A204.1 (cell line): Measurements from ENCODE around the gene IVD.

Experiments
- FAIRE-seq: peaks from 2 replicates; lab custom pipeline; 2012; peaks lifted over from hg19 to GRCh38; lab: Jason Lieb, UNC

IVD gene

DNA sequence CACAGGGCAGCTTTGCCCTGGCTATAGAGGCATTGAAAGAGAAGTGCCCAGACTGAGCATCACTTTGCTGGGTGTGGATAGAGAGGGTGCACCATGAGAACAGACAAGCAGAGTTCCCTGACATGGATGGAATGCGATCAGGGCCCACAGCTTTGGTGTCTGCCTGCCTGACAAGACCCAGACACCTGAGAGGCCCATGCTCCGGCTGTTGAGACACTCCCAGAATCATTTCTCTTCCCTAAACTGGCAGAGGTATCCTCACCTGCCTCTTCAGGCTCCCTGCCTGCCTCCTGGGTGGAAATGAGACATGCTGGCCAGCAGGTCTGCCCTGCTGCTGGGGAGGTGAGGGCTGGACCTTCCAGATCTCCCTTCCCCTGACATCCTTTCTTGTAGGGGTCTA lies 54.8 kb downstream of the IVD start:
- no peak for FAIRE-seq

DNA sequence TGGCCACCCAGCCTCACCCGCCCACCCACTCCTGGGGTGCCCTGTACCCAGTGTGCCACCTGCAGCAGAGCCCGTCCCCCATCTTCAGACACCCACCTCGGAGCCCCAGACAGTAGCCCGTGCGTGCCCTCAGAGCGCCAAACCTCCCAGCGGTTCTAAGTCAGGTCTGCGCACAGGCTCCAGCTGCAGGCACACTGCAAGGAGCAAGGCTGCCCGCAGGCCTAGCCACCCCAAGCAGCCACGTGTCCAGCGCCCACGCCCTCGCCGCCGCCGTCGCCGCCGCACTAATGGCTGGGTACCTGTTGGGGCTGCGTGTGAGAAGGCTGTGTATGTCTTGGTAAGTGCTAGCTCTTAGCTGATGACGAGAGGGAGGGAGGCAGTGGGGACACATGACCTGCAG lies 56.4 kb downstream of the IVD start:
- FAIRE-seq = no peak

GRCh38 chr15:40463279-40463678 lies 57.7 kb downstream of the IVD start:
- FAIRE-seq = no peak

DNA sequence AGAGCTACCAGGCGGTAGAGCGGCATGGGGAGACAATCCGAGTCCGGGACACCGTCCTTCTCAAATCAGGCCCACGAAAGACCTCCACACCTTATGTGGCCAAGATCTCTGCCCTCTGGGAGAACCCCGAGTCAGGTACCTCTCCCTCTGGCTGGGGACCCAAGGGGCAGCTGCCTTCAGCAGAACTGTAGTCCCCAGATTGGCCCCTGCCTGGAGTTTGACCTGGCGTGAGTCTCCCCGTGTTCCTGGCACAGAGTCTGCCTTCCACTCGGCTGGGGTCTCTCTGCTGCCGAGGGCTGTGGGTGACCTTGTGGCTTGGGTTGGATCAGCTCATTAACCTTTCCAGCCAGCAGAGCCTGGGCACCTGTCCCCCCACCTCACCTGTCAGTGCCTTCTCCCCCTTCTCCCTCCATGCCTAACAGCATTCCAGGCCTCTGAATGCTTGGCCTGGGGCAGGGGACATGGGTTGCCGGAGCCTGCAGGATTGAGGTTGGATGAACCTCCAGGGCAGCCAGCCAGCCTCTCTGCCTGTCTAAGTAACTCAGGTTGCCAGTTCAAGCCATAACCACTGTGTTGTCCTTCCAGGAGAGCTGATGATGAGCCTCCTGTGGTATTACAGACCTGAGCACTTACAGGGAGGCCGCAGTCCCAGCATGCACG lies 58.4 kb downstream of the IVD start:
- no peak for FAIRE-seq

- FAIRE-seq = no peak
These were observed 59.1 kb downstream of the IVD start for GRCh38 chr15:40464595-40465185.

DNA sequence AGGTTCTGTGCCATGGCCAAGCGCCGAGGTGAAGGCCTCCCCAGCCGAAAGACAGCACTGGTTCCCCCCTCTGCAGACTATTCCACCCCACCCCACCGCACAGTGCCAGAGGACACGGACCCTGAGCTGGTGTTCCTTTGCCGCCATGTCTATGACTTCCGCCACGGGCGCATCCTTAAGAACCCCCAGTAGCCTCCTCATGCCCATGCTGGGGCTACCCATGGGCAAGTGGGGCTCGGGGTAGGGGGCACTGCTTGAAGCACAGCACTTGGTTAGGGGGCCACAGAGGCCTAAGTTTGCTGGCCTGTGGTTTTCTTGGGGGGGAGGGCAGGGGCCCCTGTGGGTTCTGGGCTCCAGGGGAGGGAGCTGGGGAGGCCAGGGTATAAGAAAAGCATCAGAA lies 60.3 kb downstream of the IVD start:
- FAIRE-seq = no peak

- FAIRE-seq = no peak
These were observed 61.0 kb downstream of the IVD start for GRCh38 chr15:40466426-40467260.

GRCh38 chr15:40467261-40467615 lies 61.6 kb downstream of the IVD start:
- no peak for FAIRE-seq

DNA sequence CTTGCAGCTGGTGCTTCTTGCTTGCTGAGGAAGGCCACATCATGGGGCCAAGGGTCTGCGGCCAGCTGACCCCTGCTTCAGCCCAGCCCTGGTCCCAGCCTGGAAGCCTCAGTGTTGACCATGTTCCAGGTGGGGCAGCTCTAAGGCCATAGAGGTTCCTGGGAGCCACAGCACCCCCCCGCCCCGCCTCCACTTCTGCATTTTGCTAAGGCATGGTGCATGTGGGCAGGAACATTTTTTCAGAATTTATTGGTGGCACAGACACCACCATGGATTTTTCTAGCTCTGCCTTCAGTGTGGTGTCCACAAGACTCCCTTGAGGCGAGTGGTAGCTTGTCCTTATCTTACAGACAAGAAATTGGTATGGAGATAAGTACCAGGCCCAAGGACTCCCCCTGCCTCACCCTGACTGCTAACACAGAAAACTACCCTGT lies 63.3 kb downstream of the IVD start:
- no peak for FAIRE-seq

- no peak for FAIRE-seq
These were observed 64.3 kb downstream of the IVD start for GRCh38 chr15:40469776-40470390.

- no peak for FAIRE-seq
These were observed 65.0 kb downstream of the IVD start, which contains the start of gene CHST14 for GRCh38 chr15:40470423-40471104. Gene CHST14, plus strand, starts transcription at chr15:40470984. Its CDS starts 230 bp downstream, at chr15:40471214.
